Right lobe of liver (tissue), 6 donors: ENCODE results near the gene CRYL1. TPM values are rescaled to one million over a fixed set of nuclear protein-coding genes. Genes with fewer than 3 reads are reported as not detected.

Experiments used
- ATAC-seq, 4 donors: fragments of 200-7000 bp; cut with Tn5 transposase; one replicate each; pipeline ENCODE4 v1.9.1; 2020; ENCODE audit warnings: mild to moderate bottlenecking in 4 of 4, moderate library complexity in 4 of 4
- DNase-seq, 3 donors: peaks; one replicate each; pipeline ENCODE4 v3.0.0-alpha.2; 2020
- H3K27ac ChIP-seq, 3 donors: fragments of 200-600 bp; one replicate each; pipeline ENCODE4 v1.8.0; 2022
- H3K27me3 ChIP-seq, 2 donors: fragments of 200-600 bp; one replicate each; pipeline ENCODE4 v1.8.0; 2022
- H3K36me3 ChIP-seq, 4 donors: fragments of 200-600 bp; sonication (generic) in 1 of 4; one replicate each; pipeline versions ENCODE4 v1.5.1 to v1.8.0; 2017 to 2022; ENCODE audit warnings: control low read depth in 1 of 4
- H3K4me1 ChIP-seq, 4 donors: fragments of 200-600 bp; sonication (generic) in 1 of 4; one replicate each; pipeline versions ENCODE4 v1.5.1 to v1.8.0; 2017 to 2022; ENCODE audit warnings: control low read depth in 1 of 4
- H3K4me3 ChIP-seq, 3 donors: fragments of 200-600 bp; one replicate each; pipeline ENCODE4 v1.8.0; 2022
- H3K9me3 ChIP-seq, 4 donors: fragments of 200-600 bp; sonication (generic) in 1 of 4; one replicate each; pipeline versions ENCODE4 v1.5.1 to v1.8.0; 2017 to 2022; ENCODE audit warnings: control low read depth in 1 of 4
- CTCF ChIP-seq, 4 donors: fragments of 200-600 bp in 3 of 4; fragments of 450-650 bp in 1 of 4; IDR thresholded peaks; one replicate each; pipeline versions ENCODE4 v1.5.1 to v1.8.0; 2016 to 2022; ENCODE audit warnings: antibody characterized with exemption in 4 of 4, mild to moderate bottlenecking in 2 of 4
- POLR2A ChIP-seq: fragments of 450-650 bp; IDR thresholded peaks from one replicate; pipeline ENCODE4 v1.6.1; 2017; ENCODE audit warnings: antibody characterized with exemption, mild to moderate bottlenecking
- WGBS: methylation state at CpG from one replicate; pipeline ENCODE4 v1.1.6; 2018; ENCODE audit warnings: low coverage, low lambda C conversion rate; ENCODE audit not compliant: insufficient coverage; ENCODE audit errors: missing lambda C conversion rate; 5-methylcytosine and 5-hydroxymethylcytosine counted together
- intact Hi-C, 2 donors: fragments of 100-400 bp; cut with DNase I; formaldehyde crosslinking; loops; one replicate each; pipeline versions ENCODE4 v1.11.2 to v1.14.1; 2022
- total RNA-seq, 6 experiments: library from RNA; depleted of rRNA in 2 of 6; stranded (reverse); fragments of >200 nt in 2 of 6; fragmentation: NEBNext Ultra II Directional in 3 of 6; extraction: Animal tissue kit (Norgen Biotek cat#: 25700) in 3 of 6; gene quantifications; one replicate each; pipeline versions ENCODE4 v1.1.0 to v1.2.4, GENCODE V29; 2016 to 2023
- donor health status: DM: no; HTN: yes; CAD: no.
- donor health status: DM: no; HTN: no; CAD: no.
- donor health status: DM: no; HTN: no; CAD: no.
- donor health status: DM: no; HTN: yes; CAD: no.
- donor health status: DM: no; HTN: yes; CAD: no.

The CRYL1 gene
- total RNA-seq, 6 experiments from 2014 or later = 111 to 185 (median 151) TPM

GRCh38 chr13:20408181-20408580, 117.5 kb downstream of the CRYL1 start:
- H3K4me3 ChIP-seq = no peak overlapping the region
- no peak for ATAC-seq
- 67% methylated on average over 7 of the region's 8 CpGs for WGBS
- H3K4me1 ChIP-seq = no peaks in the 10 kb centered on the region
- H3K27ac ChIP-seq = no peak overlapping the region
- no peaks in the 10 kb centered on the region for H3K27me3 ChIP-seq
- no peaks in the 10 kb centered on the region for H3K9me3 ChIP-seq
- H3K36me3 ChIP-seq = peaks cover 0 to 44% (median 12%) of the 10 kb centered on the region in 4 donors
- TF ChIP-seq CTCF (IDR thresholded peaks at IDR 0.05) (no peak), POLR2A (no peak)
- DNase-seq = no peak
- intact Hi-C loops = no loop called here

GRCh38 chr13:20407759-20408158, 117.9 kb downstream of the CRYL1 start:
- no peak for TF ChIP-seq CTCF (IDR thresholded peaks at IDR 0.05)
- no peak for TF ChIP-seq POLR2A
- 96% methylated on average over 4 of the region's 5 CpGs for WGBS
- Histone ChIP-seq H3K4me1 (no peaks in the 10 kb centered on the region), H3K4me3 (no peak overlapping the region), H3K27ac (no peak overlapping the region), H3K27me3 (no peaks in the 10 kb centered on the region), H3K36me3 (peaks cover 0 to 49% (median 12%) of the 10 kb centered on the region in 4 donors), H3K9me3 (no peaks in the 10 kb centered on the region)
- DNase-seq (no peak), ATAC-seq (no peak)
- intact Hi-C loops = no loop called here

GRCh38 chr13:20405691-20406090, 120.0 kb downstream of the CRYL1 start:
- intact Hi-C loops = no loop called here
- H3K4me1 ChIP-seq = no peaks in the 10 kb centered on the region
- DNase-seq (no peak), ATAC-seq (no peak)
- no peaks in the 10 kb centered on the region for H3K27me3 ChIP-seq
- WGBS = 75% methylated on average over 4 of the region's 17 CpGs
- H3K27ac ChIP-seq = no peak overlapping the region
- no peaks in the 10 kb centered on the region for H3K9me3 ChIP-seq
- TF ChIP-seq POLR2A (no peak), CTCF (IDR thresholded peaks at IDR 0.05) (no peak)
- H3K4me3 ChIP-seq = no peak overlapping the region
- peaks cover 0 to 52% (median 12%) of the 10 kb centered on the region in 4 donors for H3K36me3 ChIP-seq

GRCh38 chr13:20404488-20405222, 121.0 kb downstream of the CRYL1 start:
- ATAC-seq = no peak
- Histone ChIP-seq H3K9me3 (no peaks in the 10 kb centered on the region), H3K36me3 (peaks cover 0 to 52% (median 12%) of the 10 kb centered on the region in 4 donors), H3K27me3 (no peaks in the 10 kb centered on the region), H3K4me1 (no peaks in the 10 kb centered on the region), H3K27ac (no peak overlapping the region), H3K4me3 (no peak overlapping the region)
- DNase-seq = no peak
- 76% methylated on average over 8 of the region's 13 CpGs for WGBS
- TF ChIP-seq CTCF (IDR thresholded peaks at IDR 0.05) (no peak), POLR2A (no peak)
- intact Hi-C loops = no loop called here
